Measurements from ENCODE around the gene ZWINT. TPM values are rescaled to one million over a fixed set of nuclear protein-coding genes. Genes with fewer than 3 reads are reported as not detected.

ZWINT gene
- 99.1 and 101 TPM in 2 replicates for total RNA-seq (2021)
- long read RNA-seq, transcript ZWINT-204 (8 exons, 1,851 nt), result minor isoform, 137 of 1,291 reads
- long read RNA-seq, transcript ZWINT-209 (7 exons, 1,961 nt), result minor isoform, 89 of 1,291 reads
- long read RNA-seq, transcript ZWINT-202 (9 exons, 807 nt), result minor isoform, 58 of 1,291 reads
- long read RNA-seq, transcript ZWINT-203 (9 exons, 1,872 nt), result major isoform, 734 of 1,291 reads
- long read RNA-seq, partial matches to known transcripts, result 64 of 1,291 reads
- long read RNA-seq, other reads (novel, unspliced or antisense), result 206 of 1,291 reads

- Histone ChIP-seq H3K9ac (ENCODE audit: extremely low read depth, insufficient read length, low read length) (peak within 1 kb of the TSS; percentile 93), H3K18ac (ENCODE audit: insufficient read length, low read depth, low read length) (peak within 1 kb of the TSS; percentile 22), H4K5ac (ENCODE audit: insufficient read length, low read depth, low read length) (no peak within 1 kb of the TSS), H3K4me1 (ENCODE audit: insufficient read depth, low read length) (no peaks in the 10 kb centered on the region), H4K8ac (replicated peaks; ENCODE audit: insufficient read length, low read depth, low read length) (no peak within 1 kb of the TSS), H2AFZ (ENCODE audit: low read length) (peak within 1 kb of the TSS; percentile 54), H2BK5ac (ENCODE audit: insufficient read length, low read length) (no peak within 1 kb of the TSS), H4K20me1 (ENCODE audit: control insufficient read depth, insufficient read depth, insufficient read length) (no peaks in the 10 kb centered on the region), H4K91ac (ENCODE audit: insufficient read length, low read depth, low read length) (no peak within 1 kb of the TSS), H2BK12ac (ENCODE audit: insufficient read length, low read depth, low read length) (no peak within 1 kb of the TSS), H3K79me1 (ENCODE audit: insufficient read depth, low read depth, low read length, poor library complexity, severe bottlenecking) (no peaks in the 10 kb centered on the region), H3K79me2 (ENCODE audit: insufficient read depth, low read length) (peaks cover 2% of the 10 kb centered on the region; the same call in 1 of the 2 replicates), H3K27me3 (ENCODE audit: insufficient read depth, low read length) (no peaks in the 10 kb centered on the region), H3K4ac (ENCODE audit: low read depth, low read length) (no peak within 1 kb of the TSS), H3K23ac (ENCODE audit: insufficient read length, low read depth, low read length) (no peak within 1 kb of the TSS), H3T11ph (ENCODE audit: low read length) (no peak within 1 kb of the TSS), H3K4me2 (ENCODE audit: insufficient read depth, insufficient read length, low read length) (peak within 1 kb of the TSS; percentile 78), H3K56ac (ENCODE audit: insufficient read length, low read depth, low read length) (no peak within 1 kb of the TSS), H3K9me3 (ENCODE audit: control insufficient read depth, low read depth, low read length) (no peaks in the 10 kb centered on the region), H2BK20ac (ENCODE audit: low read depth, low read length, poor library complexity, severe bottlenecking) (no peak within 1 kb of the TSS), H3K27ac (ENCODE audit: insufficient read length, low read depth, low read length) (no peak within 1 kb of the TSS), H2AK5ac (ENCODE audit: insufficient read length, low read length) (no peak within 1 kb of the TSS), H3K14ac (ENCODE audit: insufficient read depth, low read length) (peak within 1 kb of the TSS; percentile 93), H3K23me2 (ENCODE audit: insufficient read length, low read depth, low read length, poor library complexity, severe bottlenecking) (peaks cover 3% of the 10 kb centered on the region), H2BK120ac (ENCODE audit: low read depth, low read length, poor library complexity, severe bottlenecking) (no peak within 1 kb of the TSS), H2BK15ac (ENCODE audit: low read depth, low read length) (no peak within 1 kb of the TSS)
- no CpG with 5 or more reads among the region's 44 CpGs for WGBS (ENCODE audit: extremely low coverage, insufficient read length, low lambda C conversion rate)
- Mint-ChIP-seq H3K4me1 (peaks cover 6 to 11% of the 10 kb centered on the region in 2 experiments), H3K4me3 (peak within 1 kb of the TSS; percentile 99 to 100), H3K27me3 (ENCODE audit: low read depth) (no peaks in the 10 kb centered on the region), H3K9me3 (no peaks in the 10 kb centered on the region; a peak in 1 of 5 replicates), H3K27ac (peak within 1 kb of the TSS; percentile 82 to 99 (median 96)), H3K36me3 (ENCODE audit: insufficient read depth in 1 of 3, low read depth in 3 of 3) (peaks cover 27 to 40% (median 39%) of the 10 kb centered on the region in 3 experiments; a peak in 6 of 7 replicates)
- no peak for TF ChIP-seq CTCF (conservative IDR thresholded peaks at IDR 0.05)
- peak; percentile 96 for DNase-seq
These were observed at the start of gene ZWINT for GRCh38 chr10:56360967-56361612. ZWINT (minus strand) TSS chr10:56361259; CDS start chr10:56361236, 23 bp downstream.
